GM12878 (cell line): ENCODE measurements around the gene TMED1.

ENCODE experiments used
- ASH2L ChIP-seq: fragments of 300-600, 200-600 bp; sonication (generic); IDR thresholded peaks from 2 replicates; pipeline ENCODE4 v1.6.1; 2017; ENCODE audit warnings: low read depth, mild to moderate bottlenecking, borderline replicate concordance
- CUX1 ChIP-seq: IDR thresholded peaks from 2 replicates; pipeline ENCODE4 v1.6.1; 2012; ENCODE audit warnings: improper control_type of control experiment, low read depth, low read length; ENCODE audit not compliant: insufficient replicate concordance
- HCFC1 ChIP-seq: fragments of 150-350 bp; IDR thresholded peaks from 2 replicates; pipeline ENCODE4 v1.6.1; 2014; ENCODE audit warnings: low read length
- MAX ChIP-seq: IDR thresholded peaks from 2 replicates; pipeline ENCODE4 v1.6.1; 2012; ENCODE audit warnings: low read depth, low read length, improper control_type of control experiment
- POLR2AphosphoS5 ChIP-seq: IDR thresholded peaks from 2 replicates; pipeline ENCODE4 v1.6.1; 2011; ENCODE audit warnings: mild to moderate bottlenecking, low read length, inconsistent platforms
- REST ChIP-seq: IDR thresholded peaks from 2 replicates; pipeline ENCODE4 v1.6.1; 2012; ENCODE audit warnings: mild to moderate bottlenecking, low read depth, low read length
- SP1 ChIP-seq: IDR thresholded peaks from one replicate; pipeline ENCODE4 v1.6.1; 2011; ENCODE audit warnings: low read depth, low read length
- SUZ12 ChIP-seq: fragments of 200-600 bp; sonication (generic); IDR thresholded peaks from one replicate; pipeline ENCODE4 v1.6.1; 2018; ENCODE audit warnings: antibody characterized with exemption, mild to moderate bottlenecking; ENCODE audit not compliant: unreplicated experiment

GRCh38 chr19:10852941-10853340 is 16.9 kb upstream of the TMED1 start:
- no peak for TF ChIP-seq POLR2AphosphoS5
- no peak for TF ChIP-seq HCFC1
- TF ChIP-seq MAX: no peak
- no peak for TF ChIP-seq CUX1
- TF ChIP-seq ASH2L: no peak
- no peak for TF ChIP-seq REST
- no peak for TF ChIP-seq SUZ12
- TF ChIP-seq SP1: no peak
